DND-41 (cell line): ENCODE measurements around the gene JUP.

Source experiments
- ATAC-seq: fragments of 200-7000 bp; cut with Tn5 transposase; 3 replicates; pipeline ENCODE4 v1.9.1; 2021; ENCODE audit warnings: low read depth; ENCODE audit not compliant: insufficient read depth
- DNase-seq: peaks from one replicate; pipeline ENCODE4 v3.0.0-alpha.2; 2020
- H2AFZ ChIP-seq: 2 replicates; pipeline ENCODE4 v1.6.0; 2012; ENCODE audit warnings: low read depth, low read length
- H3K27ac ChIP-seq: 2 replicates; pipeline ENCODE4 v1.5.1; 2012; ENCODE audit warnings: low read length, inconsistent platforms
- H3K27me3 ChIP-seq: fragments of 200-600 bp; sonication (generic); 2 replicates; pipeline ENCODE4 v1.6.0; 2012; ENCODE audit warnings: low read length, mild to moderate bottlenecking, inconsistent platforms; ENCODE audit not compliant: insufficient read depth, poor library complexity
- H3K36me3 ChIP-seq: 2 replicates; pipeline ENCODE4 v1.5.1; 2012; ENCODE audit warnings: low read length, inconsistent platforms; ENCODE audit not compliant: insufficient read depth
- H3K4me1 ChIP-seq: 2 replicates; pipeline ENCODE4 v1.5.1; 2012; ENCODE audit warnings: mild to moderate bottlenecking, low read length; ENCODE audit not compliant: insufficient read depth
- H3K4me2 ChIP-seq: 2 replicates; pipeline ENCODE4 v1.6.0; 2012; ENCODE audit warnings: mild to moderate bottlenecking, moderate library complexity, low read length, inconsistent platforms; ENCODE audit not compliant: insufficient read depth
- H3K4me3 ChIP-seq, 2 experiments: fragments of 200-600 bp in 1 of 2; shearing (Covaris generic) in 1 of 2; 2 replicates each; pipeline ENCODE4 v1.5.1; 2012 to 2016; ENCODE audit warnings: inconsistent platforms in 2 of 2, low read length in 2 of 2, mild to moderate bottlenecking in 2 of 2, low read depth in 1 of 2, moderate library complexity in 1 of 2
- H3K79me2 ChIP-seq: 2 replicates; pipeline ENCODE4 v1.6.0; 2012; ENCODE audit warnings: low read length, inconsistent platforms; ENCODE audit not compliant: insufficient read depth
- H3K9ac ChIP-seq: 2 replicates; pipeline ENCODE4 v1.6.0; 2012; ENCODE audit warnings: low read depth, mild to moderate bottlenecking, inconsistent platforms, low read length, moderate library complexity
- H3K9me3 ChIP-seq: 2 replicates; pipeline ENCODE4 v1.5.1; 2012; ENCODE audit warnings: low read length, moderate library complexity, mild to moderate bottlenecking, inconsistent platforms; ENCODE audit not compliant: insufficient read depth, severe bottlenecking
- H4K20me1 ChIP-seq: 2 replicates; pipeline ENCODE4 v1.6.0; 2012; ENCODE audit warnings: low read length; ENCODE audit not compliant: insufficient read depth
- CTCF ChIP-seq: IDR thresholded peaks from 2 replicates; pipeline ENCODE4 v1.5.1; 2012; ENCODE audit warnings: borderline replicate concordance, low read length, moderate library complexity, mild to moderate bottlenecking; ENCODE audit not compliant: poor library complexity, severe bottlenecking; ENCODE audit errors: extremely low read depth
- EZH2 ChIP-seq: IDR thresholded peaks from 3 replicates; pipeline ENCODE4 v1.6.1; 2012; ENCODE audit warnings: borderline replicate concordance, low read depth, mild to moderate bottlenecking, moderate library complexity, low read length, inconsistent platforms; ENCODE audit not compliant: severe bottlenecking

Gene JUP

GRCh38 chr17:41797377-41797776 lies 10.9 kb upstream of the JUP start:
- Histone ChIP-seq H3K27me3 (no peaks in the 10 kb centered on the region), H3K9ac (no peak overlapping the region)

GRCh38 chr17:41796121-41796895 lies 9.8 kb upstream of the JUP start:
- H3K9me3 ChIP-seq = no peaks in the 10 kb centered on the region
- H4K20me1 ChIP-seq = no peaks in the 10 kb centered on the region
- H3K4me1 ChIP-seq = peaks cover 1% of the 10 kb centered on the region
- no peaks in the 10 kb centered on the region for H3K36me3 ChIP-seq
- H3K9ac ChIP-seq = no peak overlapping the region
- H3K4me2 ChIP-seq = no peak overlapping the region
- no peaks in the 10 kb centered on the region for H3K79me2 ChIP-seq
- DNase-seq = no peak
- ATAC-seq = no peak
- H3K27ac ChIP-seq = no peak overlapping the region
- no peak for TF ChIP-seq CTCF
- TF ChIP-seq EZH2 = no peak
- no peaks in the 10 kb centered on the region for H3K27me3 ChIP-seq
- no peak overlapping the region for H3K4me3 ChIP-seq
- no peak overlapping the region for H2AFZ ChIP-seq

More at GRCh38 chr17:41797377-41797776, 10.9 kb upstream of the JUP start:
- no peaks in the 10 kb centered on the region for H3K79me2 ChIP-seq
- H3K4me2 ChIP-seq = no peak overlapping the region
- peaks cover 4% of the 10 kb centered on the region for H3K4me1 ChIP-seq
- no peak overlapping the region for H2AFZ ChIP-seq
- no peak overlapping the region for H3K4me3 ChIP-seq
- H3K36me3 ChIP-seq = no peaks in the 10 kb centered on the region
- H3K9me3 ChIP-seq = no peaks in the 10 kb centered on the region
- DNase-seq (no peak), ATAC-seq (no peak)
- H3K27ac ChIP-seq = no peak overlapping the region
- H4K20me1 ChIP-seq = no peaks in the 10 kb centered on the region
- TF ChIP-seq CTCF = no peak
- no peak for TF ChIP-seq EZH2

- no peaks in the 10 kb centered on the region for H3K79me2 ChIP-seq
- H3K36me3 ChIP-seq = no peaks in the 10 kb centered on the region
- H3K9ac ChIP-seq = no peak overlapping the region
- TF ChIP-seq CTCF = no peak
- no peak for TF ChIP-seq EZH2
- no peak overlapping the region for H3K4me3 ChIP-seq
- H3K27me3 ChIP-seq = no peaks in the 10 kb centered on the region
- no peak overlapping the region for H2AFZ ChIP-seq
- H4K20me1 ChIP-seq = no peaks in the 10 kb centered on the region
- DNase-seq (no peak), ATAC-seq (no peak)
- no peaks in the 10 kb centered on the region for H3K4me1 ChIP-seq
- no peak overlapping the region for H3K4me2 ChIP-seq
- no peak overlapping the region for H3K27ac ChIP-seq
- no peaks in the 10 kb centered on the region for H3K9me3 ChIP-seq
These were observed 8.0 kb upstream of the JUP start for GRCh38 chr17:41794540-41794975.
